Osteocyte (in vitro differentiated cells): ENCODE results near the gene TTC28. TPM values are rescaled to one million over a fixed set of nuclear protein-coding genes. Genes with fewer than 3 reads are reported as not detected.

Experiments
- DNase-seq: peaks from one replicate; pipeline ENCODE4 v3.0.0; 2021; ENCODE audit warnings: mixed read lengths; ENCODE audit not compliant: unreplicated experiment; ENCODE audit errors: extremely low spot score
- H3K27ac Mint-ChIP-seq: one replicate; pipeline ENCODE4 v1.8.0; 2021; ENCODE audit warnings: mild to moderate bottlenecking, mixed read lengths; ENCODE audit not compliant: unreplicated experiment
- H3K27me3 Mint-ChIP-seq: one replicate; pipeline ENCODE4 v1.8.0; 2021; ENCODE audit warnings: mixed read lengths; ENCODE audit not compliant: unreplicated experiment
- H3K36me3 Mint-ChIP-seq: one replicate; pipeline ENCODE4 v1.8.0; 2021; ENCODE audit warnings: mixed read lengths; ENCODE audit not compliant: unreplicated experiment
- H3K4me1 Mint-ChIP-seq: one replicate; pipeline ENCODE4 v1.8.0; 2021; ENCODE audit warnings: mixed read lengths; ENCODE audit not compliant: unreplicated experiment
- H3K4me3 Mint-ChIP-seq: one replicate; pipeline ENCODE4 v1.8.0; 2021; ENCODE audit warnings: mild to moderate bottlenecking, moderate library complexity, mixed read lengths; ENCODE audit not compliant: unreplicated experiment
- H3K9me3 Mint-ChIP-seq: one replicate; pipeline ENCODE4 v1.8.0; 2021; ENCODE audit warnings: mixed read lengths; ENCODE audit not compliant: unreplicated experiment
- CTCF ChIP-seq: fragments of 200-600 bp; sonication (generic); IDR thresholded peaks from 2 replicates; pipeline ENCODE4 v1.5.0; 2021; ENCODE audit warnings: antibody characterized with exemption, mild to moderate bottlenecking, moderate library complexity
- total RNA-seq: library from RNA; stranded (reverse); gene quantifications from 2 replicates; pipeline ENCODE4 v1.2.1, GENCODE V29; 2021

TTC28 gene
- total RNA-seq, 1 donor from 2014 or later, result 70.3 TPM

DNA sequence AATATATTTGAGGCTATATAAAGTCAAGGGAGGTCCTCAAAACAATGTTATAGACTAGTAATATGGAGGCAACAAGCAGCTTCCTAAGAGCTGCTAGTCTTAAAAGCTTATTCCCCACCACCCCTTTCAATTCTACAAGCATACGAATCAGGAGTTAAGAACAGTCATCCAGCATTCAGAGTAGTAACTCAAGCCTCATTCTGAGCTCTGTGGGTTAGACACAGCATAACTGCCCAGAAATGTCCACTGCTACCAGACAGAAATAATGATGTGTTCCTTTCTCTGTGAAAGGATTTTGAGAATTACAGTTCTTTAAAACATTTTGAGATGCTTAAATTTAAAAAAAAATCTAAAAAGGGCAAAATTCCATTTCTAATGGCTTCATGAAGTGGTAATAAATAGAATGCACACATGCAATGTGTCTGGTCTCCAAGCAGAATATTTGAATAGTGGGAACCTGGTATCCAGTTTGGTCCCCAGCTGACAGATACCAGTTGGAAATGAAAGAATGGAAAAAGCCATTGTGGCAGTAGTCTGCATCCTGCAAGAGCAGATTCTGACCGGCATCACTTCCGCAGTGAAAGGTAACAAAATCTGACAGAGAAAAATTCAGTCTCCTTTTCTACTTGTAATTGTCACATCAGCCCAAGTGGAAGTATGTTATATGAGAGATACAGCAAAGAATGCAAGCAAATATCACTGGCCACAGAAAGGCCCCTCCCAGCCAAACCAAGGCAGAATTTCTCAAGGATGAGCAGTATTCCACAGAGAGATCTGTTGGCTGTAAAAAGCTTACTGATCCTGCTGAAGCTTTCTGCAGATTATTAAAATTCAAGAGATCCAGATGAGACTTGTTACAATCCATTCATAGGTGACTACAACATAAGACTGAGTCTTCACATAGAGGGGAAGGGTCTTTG is 449.8 kb downstream of the TTC28 start:
- H3K36me3 Mint-ChIP-seq, result peaks cover 2% of the 10 kb centered on the region
- TF ChIP-seq CTCF, result no peak
- DNase-seq, result no peak
- H3K9me3 Mint-ChIP-seq, result no peaks in the 10 kb centered on the region
- H3K4me3 Mint-ChIP-seq, result no peak overlapping the region
- H3K4me1 Mint-ChIP-seq, result peaks cover 40% of the 10 kb centered on the region
- H3K27me3 Mint-ChIP-seq, result no peaks in the 10 kb centered on the region
- H3K27ac Mint-ChIP-seq, result peak overlapping the region; percentile 33

GRCh38 chr22:28223826-28224225 is 455.8 kb downstream of the TTC28 start:
- H3K4me1 Mint-ChIP-seq, result peaks cover 2% of the 10 kb centered on the region
- H3K4me3 Mint-ChIP-seq, result no peak overlapping the region
- no peaks in the 10 kb centered on the region for H3K9me3 Mint-ChIP-seq
- H3K36me3 Mint-ChIP-seq, result peaks cover 5% of the 10 kb centered on the region
- no peak overlapping the region for H3K27ac Mint-ChIP-seq
- H3K27me3 Mint-ChIP-seq, result no peaks in the 10 kb centered on the region
- no peak for DNase-seq
- TF ChIP-seq CTCF, result no peak

DNA sequence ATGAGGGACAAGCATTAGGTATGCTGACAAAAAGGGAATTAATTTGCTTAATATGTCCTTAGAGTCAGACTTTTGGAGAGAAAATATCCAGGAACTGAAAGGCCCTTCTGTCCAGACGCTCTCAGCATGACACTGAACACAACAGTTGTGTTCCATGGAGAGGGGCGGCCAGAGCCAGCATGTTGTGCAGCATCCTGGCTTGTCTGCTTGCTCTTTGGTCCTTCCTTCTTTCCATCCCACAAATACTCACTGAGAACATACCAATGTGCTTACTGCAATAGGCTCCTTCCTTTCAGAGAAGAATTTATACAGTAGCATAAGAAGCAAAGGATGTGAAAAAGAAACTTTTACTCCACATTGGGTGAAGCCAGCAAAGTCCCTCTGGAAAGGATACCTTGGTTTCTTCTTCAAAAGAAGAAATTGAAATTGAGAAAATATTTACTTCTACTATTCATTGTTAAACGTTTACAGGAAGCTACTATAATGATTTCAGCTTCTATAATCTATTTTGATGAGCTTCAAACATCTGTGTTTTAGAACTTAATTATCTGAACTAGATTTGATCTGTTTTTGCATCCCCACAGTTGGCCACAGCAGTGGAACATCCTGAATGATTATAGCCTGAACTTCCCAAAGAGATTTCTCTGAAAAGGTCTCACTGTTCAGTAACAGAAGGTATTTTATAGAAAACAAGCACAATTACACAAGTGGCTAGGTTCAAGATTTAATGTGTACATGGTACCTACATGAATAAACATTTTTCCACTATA is 456.5 kb downstream of the TTC28 start:
- H3K27ac Mint-ChIP-seq, result no peak overlapping the region
- no peaks in the 10 kb centered on the region for H3K9me3 Mint-ChIP-seq
- H3K4me3 Mint-ChIP-seq, result no peak overlapping the region
- peaks cover 2% of the 10 kb centered on the region for H3K4me1 Mint-ChIP-seq
- H3K36me3 Mint-ChIP-seq, result peaks cover 5% of the 10 kb centered on the region
- no peak for DNase-seq
- no peak for TF ChIP-seq CTCF
- H3K27me3 Mint-ChIP-seq, result no peaks in the 10 kb centered on the region

GRCh38 chr22:28222571-28222970 is 457.1 kb downstream of the TTC28 start:
- Mint-ChIP-seq H3K4me1 (no peaks in the 10 kb centered on the region), H3K27me3 (no peaks in the 10 kb centered on the region), H3K4me3 (no peak overlapping the region), H3K27ac (no peak overlapping the region), H3K36me3 (peaks cover 5% of the 10 kb centered on the region), H3K9me3 (no peaks in the 10 kb centered on the region)
- no peak for DNase-seq
- TF ChIP-seq CTCF, result no peak

DNA sequence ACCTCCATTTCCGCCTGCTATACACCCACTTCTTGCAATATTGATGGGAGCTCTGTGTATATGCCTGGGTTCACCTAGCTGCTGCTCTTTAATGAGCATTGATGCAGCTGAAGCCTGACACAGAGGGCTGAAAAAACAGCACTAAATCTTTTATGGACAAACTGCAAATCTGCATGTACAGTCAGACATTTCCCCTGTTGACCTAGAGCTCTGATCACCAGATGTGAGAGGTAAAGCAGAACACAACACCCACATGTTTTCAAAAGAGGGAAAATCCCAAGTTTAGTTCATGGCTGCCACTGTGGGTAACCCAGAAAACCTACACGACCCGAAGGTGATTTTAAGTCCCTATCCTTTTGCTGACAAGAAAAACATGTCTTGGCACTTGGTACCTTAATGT is 457.6 kb downstream of the TTC28 start:
- no peaks in the 10 kb centered on the region for H3K9me3 Mint-ChIP-seq
- H3K36me3 Mint-ChIP-seq, result peaks cover 5% of the 10 kb centered on the region
- TF ChIP-seq CTCF, result no peak
- no peak overlapping the region for H3K27ac Mint-ChIP-seq
- no peak for DNase-seq
- no peak overlapping the region for H3K4me3 Mint-ChIP-seq
- H3K4me1 Mint-ChIP-seq, result no peaks in the 10 kb centered on the region
- H3K27me3 Mint-ChIP-seq, result no peaks in the 10 kb centered on the region
